CD4-positive, alpha-beta T cell treated with Interleukin-17A for 1 hour (primary cell): Measurements from ENCODE around the gene FANCB.

Source experiments
- DNase-seq: peaks from one replicate; pipeline ENCODE4 v3.0.0-alpha.2; 2020

Gene FANCB

DNA sequence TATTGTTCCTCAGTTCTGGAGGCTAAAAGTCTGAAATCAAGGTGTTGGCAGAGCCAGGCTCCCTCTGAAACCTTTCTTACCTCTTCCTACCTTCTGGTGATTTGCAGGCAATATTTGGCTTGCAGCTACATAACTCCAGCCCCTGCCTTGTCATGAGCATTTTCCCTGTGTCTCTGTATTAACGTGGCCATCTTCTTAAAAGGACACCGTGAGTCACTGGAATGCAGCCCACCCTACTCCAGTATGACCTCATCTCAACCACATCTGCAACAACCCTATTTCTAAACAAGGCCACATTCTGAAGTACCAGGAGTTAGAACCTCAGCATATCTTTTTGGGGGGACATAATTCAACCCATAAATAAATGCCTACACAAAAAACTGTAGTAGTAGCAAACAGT lies 40.7 kb downstream of the FANCB start:
- no peak for DNase-seq

DNA sequence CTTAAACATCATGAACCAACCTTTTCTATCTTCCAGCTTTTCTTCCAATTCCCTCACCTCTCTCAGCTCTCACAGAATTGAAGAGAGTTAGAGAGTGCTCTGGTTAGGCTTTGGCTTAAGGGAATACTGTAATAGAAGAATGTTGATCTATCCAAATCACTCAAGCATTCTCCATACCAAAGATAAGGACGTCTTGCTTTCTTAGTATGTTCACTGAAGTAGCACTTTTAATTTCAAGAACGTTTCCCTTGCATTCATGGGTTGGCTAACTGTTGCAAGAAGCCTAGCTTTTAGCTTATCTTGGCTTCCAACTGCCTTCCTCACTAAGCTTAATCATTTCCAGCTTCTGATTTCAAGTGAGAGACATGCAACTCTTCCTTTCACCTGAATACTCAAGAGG lies 43.2 kb downstream of the FANCB start:
- DNase-seq: no peak

DNA sequence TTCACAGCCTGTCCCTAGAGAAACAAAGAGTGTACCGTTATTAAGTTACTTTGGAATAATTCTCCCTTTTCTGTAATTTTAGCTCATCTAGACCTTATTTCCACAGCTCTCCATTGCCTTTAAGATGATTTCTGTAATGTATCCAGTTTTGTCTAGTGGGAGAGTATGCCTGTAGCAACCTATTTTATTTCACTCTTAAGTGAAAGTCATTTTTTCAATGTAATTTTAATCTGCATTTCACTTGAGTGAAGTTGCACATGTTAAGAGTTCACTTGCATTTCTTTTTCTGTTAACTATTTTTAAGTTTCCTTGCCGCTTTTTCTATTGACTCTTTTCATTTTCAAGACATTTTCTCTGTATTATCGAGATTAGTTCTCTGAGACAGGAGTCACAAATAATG lies 46.5 kb downstream of the FANCB start:
- no peak for DNase-seq

DNA sequence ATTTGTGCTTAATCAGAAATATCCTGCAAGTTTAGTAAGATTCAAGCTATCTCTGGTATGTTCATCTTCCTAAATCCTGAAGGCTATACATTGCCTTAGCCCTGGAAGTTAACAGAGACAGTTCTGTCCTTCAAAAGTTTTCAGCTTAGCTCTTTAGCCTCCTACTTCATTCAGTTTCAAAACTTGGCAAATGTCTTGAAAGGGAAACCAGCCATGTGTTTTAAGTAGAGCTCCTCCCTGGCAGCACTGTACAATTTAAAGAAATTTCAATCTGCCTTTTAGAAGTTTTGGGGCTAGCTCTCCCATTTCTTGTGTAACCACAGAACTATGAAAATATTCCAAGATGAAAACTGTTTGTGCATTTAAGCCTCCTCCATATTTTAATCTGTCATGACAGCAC lies 47.0 kb downstream of the FANCB start:
- no peak for DNase-seq

DNA sequence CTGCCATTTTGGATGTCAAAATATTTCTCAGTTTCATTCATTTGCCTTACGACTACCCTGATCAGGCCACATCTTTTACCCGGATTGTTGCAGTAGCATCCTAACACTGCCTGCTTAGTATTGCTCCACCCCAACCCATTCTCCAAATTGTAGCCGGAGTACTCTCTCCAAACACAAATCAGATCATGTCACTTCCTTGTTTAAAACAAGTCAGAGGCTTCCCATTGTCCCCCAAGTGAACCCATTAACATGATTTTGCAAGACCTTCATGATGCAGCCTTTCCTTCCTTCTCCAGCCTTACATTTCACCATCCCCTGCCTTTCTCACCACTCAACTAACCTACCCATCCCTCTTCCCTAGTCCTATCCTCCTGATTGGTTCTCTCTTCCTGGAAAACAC lies 53.1 kb downstream of the FANCB start:
- DNase-seq: no peak

DNA sequence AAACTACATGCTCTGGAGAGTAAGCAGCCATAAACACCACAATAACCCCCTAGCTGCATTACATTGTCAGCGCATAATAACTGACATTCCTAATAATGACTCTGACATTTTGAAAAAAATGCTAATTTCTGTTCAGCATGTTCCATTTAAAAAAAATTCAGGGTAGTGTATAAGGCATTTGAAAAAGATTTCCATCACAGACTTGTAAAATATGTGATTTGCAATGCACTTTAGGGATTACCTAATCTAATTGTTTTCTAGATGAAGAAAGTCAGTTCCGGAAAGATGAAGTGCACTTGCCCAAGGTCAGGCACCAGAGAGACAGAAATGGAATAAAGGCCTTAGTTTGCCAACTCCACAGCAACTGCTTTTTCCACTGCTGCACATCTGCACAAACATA lies 55.3 kb downstream of the FANCB start:
- no peak for DNase-seq

DNA sequence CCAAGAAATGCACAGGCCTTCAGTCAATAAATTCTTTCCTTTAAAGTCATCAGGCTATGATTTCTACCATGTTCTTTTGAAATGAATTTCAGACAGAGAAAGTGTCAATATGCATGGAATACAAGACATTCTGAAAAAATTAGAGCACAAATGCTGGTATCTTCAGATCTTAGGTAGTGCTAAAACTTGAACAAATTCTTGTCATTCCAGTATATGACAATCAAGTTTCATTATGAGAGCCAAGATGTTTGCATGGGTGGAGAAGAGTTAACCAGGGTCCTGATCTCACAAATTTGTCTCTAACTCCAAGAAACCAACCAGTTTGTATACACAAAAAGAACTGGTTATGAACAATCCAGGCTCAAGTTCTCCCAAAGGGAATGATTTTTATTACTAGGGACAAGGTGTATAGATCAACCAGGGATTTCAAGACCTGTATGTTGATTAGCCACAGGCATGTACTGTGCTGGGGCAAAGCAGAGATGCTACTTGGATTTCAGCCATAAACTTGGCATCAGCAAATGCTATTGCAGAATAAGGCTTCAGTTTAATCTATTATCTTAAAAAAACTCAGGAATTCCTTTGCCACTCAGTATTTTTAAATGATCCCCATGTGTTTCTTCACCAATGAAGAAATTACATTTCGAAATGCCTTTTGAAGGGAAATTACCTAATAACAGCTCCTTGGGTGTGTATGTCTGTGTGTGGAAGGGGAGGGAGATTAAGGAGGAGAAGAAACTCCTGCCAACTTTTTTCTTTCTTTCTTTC lies 69.7 kb downstream of the FANCB start:
- DNase-seq: no peak

DNA sequence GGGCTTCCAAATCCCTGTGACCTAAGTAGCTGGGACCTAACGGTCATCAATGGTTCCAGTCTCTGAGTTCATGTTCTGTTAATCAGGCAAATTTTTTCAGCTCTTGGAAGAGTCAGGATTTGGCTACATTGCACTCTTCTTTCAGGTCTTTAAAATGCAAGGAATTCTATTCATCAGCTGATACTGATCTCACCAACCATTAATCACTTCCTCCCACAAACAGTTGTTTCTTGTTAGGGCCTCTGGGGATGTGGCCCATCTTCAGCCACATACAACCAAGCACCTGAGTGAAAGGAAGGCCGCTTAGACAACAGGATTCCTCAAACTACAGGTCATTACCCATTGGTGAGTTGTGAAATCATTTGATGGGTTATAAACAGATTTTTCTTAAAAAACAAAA lies 71.7 kb downstream of the FANCB start:
- no peak for DNase-seq

DNA sequence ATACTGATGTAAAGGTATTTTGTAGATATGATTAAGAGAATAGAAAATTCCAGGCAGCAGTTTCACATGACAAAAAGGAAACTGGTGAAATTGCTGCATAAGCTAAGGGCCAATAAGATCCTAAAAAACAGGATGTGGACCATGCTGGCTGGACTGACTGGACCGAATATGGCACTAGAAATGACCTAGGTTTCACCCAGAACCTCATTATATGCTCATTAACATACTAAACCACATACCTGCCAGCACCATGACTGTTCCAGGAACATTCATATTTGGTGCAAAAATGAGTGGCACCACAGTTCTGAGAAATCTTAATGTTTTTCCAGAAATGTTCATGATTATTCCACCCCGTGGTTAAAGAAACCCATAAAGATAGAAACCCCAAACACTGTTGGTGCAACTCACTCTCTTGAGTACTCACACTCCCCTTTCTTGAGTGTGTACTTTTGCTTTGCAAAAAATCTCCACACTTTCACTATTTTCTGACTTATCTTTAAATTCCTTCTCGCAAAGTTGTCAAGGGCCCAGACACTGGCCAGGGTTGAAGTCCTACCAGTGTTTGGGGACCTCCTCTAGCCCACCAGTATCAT lies 74.0 kb downstream of the FANCB start:
- no peak for DNase-seq
